Ectodermal cell (in vitro differentiated cells): ENCODE measurements around the gene C5.

Experiments used
- H3K27ac ChIP-seq: 2 replicates; pipeline ENCODE4 v1.7.0; 2013; ENCODE audit warnings: mild to moderate bottlenecking, low read depth, low read length; ENCODE audit not compliant: insufficient read depth, poor library complexity, severe bottlenecking
- H3K27me3 ChIP-seq: 2 replicates; pipeline ENCODE4 v1.7.0; 2013; ENCODE audit warnings: mild to moderate bottlenecking, low read length; ENCODE audit not compliant: insufficient read depth, control insufficient read depth, poor library complexity, severe bottlenecking
- H3K36me3 ChIP-seq: one replicate; pipeline ENCODE4 v1.7.0; 2013; ENCODE audit warnings: low read length; ENCODE audit not compliant: control insufficient read depth, insufficient read depth
- H3K4me1 ChIP-seq: one replicate; pipeline ENCODE4 v1.7.0; 2013; ENCODE audit warnings: low read length; ENCODE audit not compliant: control insufficient read depth, insufficient read depth
- H3K4me3 ChIP-seq: 2 replicates; pipeline ENCODE4 v1.7.0; 2013; ENCODE audit warnings: low read depth, low read length, control low read depth; ENCODE audit not compliant: insufficient read depth
- H3K9me3 ChIP-seq: 2 replicates; pipeline ENCODE4 v1.7.0; 2013; ENCODE audit warnings: mild to moderate bottlenecking, low read length, moderate library complexity; ENCODE audit not compliant: control insufficient read depth
- WGBS, 2 experiments: methylation state at CpG; one replicate each; pipeline ENCODE4 v1.1.7; 2013; ENCODE audit warnings: missing lambda C conversion rate in 2 of 2; 5-methylcytosine and 5-hydroxymethylcytosine counted together

Gene C5

GRCh38 chr9:120913647-120914264 lies 136.3 kb downstream of the C5 start:
- Histone ChIP-seq H3K4me3 (no peak overlapping the region), H3K27ac (no peak overlapping the region), H3K9me3 (no peaks in the 10 kb centered on the region), H3K36me3 (no peaks in the 10 kb centered on the region), H3K27me3 (no peaks in the 10 kb centered on the region), H3K4me1 (no peaks in the 10 kb centered on the region)
- WGBS, 2 experiments: 89 to 91% methylated on average over 4 of the region's 4 CpGs

GRCh38 chr9:120912958-120913646 lies 137.0 kb downstream of the C5 start:
- WGBS, 2 experiments: 90% methylated on average over 13 of the region's 13 CpGs
- Histone ChIP-seq H3K27me3 (no peaks in the 10 kb centered on the region), H3K27ac (no peak overlapping the region), H3K36me3 (no peaks in the 10 kb centered on the region), H3K4me1 (no peaks in the 10 kb centered on the region), H3K4me3 (no peak overlapping the region), H3K9me3 (no peaks in the 10 kb centered on the region)

- 86 to 90% methylated on average over 9 of the region's 9 CpGs for WGBS, 2 experiments
- Histone ChIP-seq H3K27ac (no peak overlapping the region), H3K27me3 (no peaks in the 10 kb centered on the region), H3K36me3 (no peaks in the 10 kb centered on the region), H3K9me3 (no peaks in the 10 kb centered on the region), H3K4me1 (no peaks in the 10 kb centered on the region), H3K4me3 (no peak overlapping the region)
These were observed 138.7 kb downstream of the C5 start for GRCh38 chr9:120911295-120911837.

GRCh38 chr9:120910643-120911042 lies 139.4 kb downstream of the C5 start:
- Histone ChIP-seq H3K4me3 (no peak overlapping the region), H3K27me3 (no peaks in the 10 kb centered on the region), H3K27ac (no peak overlapping the region), H3K36me3 (no peaks in the 10 kb centered on the region), H3K4me1 (no peaks in the 10 kb centered on the region), H3K9me3 (no peaks in the 10 kb centered on the region)
- WGBS, 2 experiments: 92 to 98% methylated on average over 2 to 3 of the region's 3 CpGs

- H3K27ac ChIP-seq: no peak overlapping the region
- 83 to 86% methylated on average over 5 of the region's 5 CpGs for WGBS, 2 experiments
- H3K27me3 ChIP-seq: no peaks in the 10 kb centered on the region
- no peaks in the 10 kb centered on the region for H3K4me1 ChIP-seq
- H3K36me3 ChIP-seq: no peaks in the 10 kb centered on the region
- no peak overlapping the region for H3K4me3 ChIP-seq
- H3K9me3 ChIP-seq: no peaks in the 10 kb centered on the region
These were observed 140.2 kb downstream of the C5 start for GRCh38 chr9:120909904-120910303.

- 94% methylated on average over 11 of the region's 11 CpGs for WGBS, 2 experiments
- Histone ChIP-seq H3K4me3 (no peak overlapping the region), H3K27ac (no peak overlapping the region), H3K9me3 (no peaks in the 10 kb centered on the region), H3K4me1 (no peaks in the 10 kb centered on the region), H3K27me3 (no peaks in the 10 kb centered on the region), H3K36me3 (no peaks in the 10 kb centered on the region)
These were observed 144.5 kb downstream of the C5 start for GRCh38 chr9:120905315-120906164.

- H3K4me1 ChIP-seq: no peaks in the 10 kb centered on the region
These were observed 145.1 kb downstream of the C5 start for GRCh38 chr9:120904978-120905301.

GRCh38 chr9:120904061-120904977 lies 145.8 kb downstream of the C5 start:
- H3K4me1 ChIP-seq: no peaks in the 10 kb centered on the region
- no peaks in the 10 kb centered on the region for H3K36me3 ChIP-seq
- H3K27me3 ChIP-seq: no peaks in the 10 kb centered on the region
- H3K9me3 ChIP-seq: no peaks in the 10 kb centered on the region
- 92% methylated on average over 16 of the region's 16 CpGs for WGBS, 2 experiments
- H3K27ac ChIP-seq: no peak overlapping the region
- no peak overlapping the region for H3K4me3 ChIP-seq

More at GRCh38 chr9:120904978-120905301, 145.1 kb downstream of the C5 start:
- no peaks in the 10 kb centered on the region for H3K36me3 ChIP-seq
- no peaks in the 10 kb centered on the region for H3K9me3 ChIP-seq
- H3K27ac ChIP-seq: no peak overlapping the region
- no peaks in the 10 kb centered on the region for H3K27me3 ChIP-seq
- H3K4me3 ChIP-seq: no peak overlapping the region
- WGBS, 2 experiments: 95% methylated on average over 11 of the region's 11 CpGs

- Histone ChIP-seq H3K27ac (no peak overlapping the region), H3K27me3 (no peaks in the 10 kb centered on the region), H3K4me3 (no peak overlapping the region), H3K36me3 (no peaks in the 10 kb centered on the region), H3K9me3 (no peaks in the 10 kb centered on the region), H3K4me1 (no peaks in the 10 kb centered on the region)
- WGBS, 2 experiments: 88 to 90% methylated on average over 14 of the region's 14 CpGs
These were observed 147.2 kb downstream of the C5 start for GRCh38 chr9:120902569-120903535.
